Stomach (tissue), 9 donors: ENCODE data around the gene TTR. TPM values are rescaled to one million over a fixed set of nuclear protein-coding genes. Genes with fewer than 3 reads are reported as not detected.

ENCODE experiments used
- DNase-seq, 2 donors: peaks; one replicate each; pipeline versions ENCODE4 v3.0.0 to v3.0.0-alpha.2; 2013 to 2019
- H3K27ac ChIP-seq, 5 donors: fragments of 200-600 bp in 4 of 5; sonication (generic) in 4 of 5; one replicate each; pipeline ENCODE4 v1.5.1; 2013 to 2019; ENCODE audit warnings: mild to moderate bottlenecking in 1 of 5, moderate library complexity in 1 of 5
- H3K27me3 ChIP-seq, 3 donors: fragments of 200-600 bp; sonication (generic); one replicate each; pipeline ENCODE4 v1.5.1; 2017 to 2019; ENCODE audit warnings: mixed run types in 1 of 3
- H3K36me3 ChIP-seq, 4 donors: fragments of 200-600 bp; sonication (generic); 1 replicate in 3 of 4; 2 replicates in 1 of 4; pipeline ENCODE4 v1.5.1; 2016 to 2019
- H3K4me1 ChIP-seq, 4 donors: fragments of 200-600 bp; sonication (generic); one replicate each; pipeline ENCODE4 v1.5.1; 2016 to 2019
- H3K4me3 ChIP-seq, 4 donors: fragments of 200-600 bp; sonication (generic) in 3 of 4; one replicate each; pipeline ENCODE4 v1.5.1; 2016 to 2019; ENCODE audit warnings: mild to moderate bottlenecking in 1 of 4
- H3K9me3 ChIP-seq, 4 donors: fragments of 200-600 bp; sonication (generic); one replicate each; pipeline ENCODE4 v1.5.1; 2016 to 2019
- CTCF ChIP-seq, 7 experiments: fragments of 450-650 bp in 4 of 7; fragments of 200-600 bp in 3 of 7; sonication (generic) in 3 of 7; IDR thresholded peaks; one replicate each; pipeline ENCODE4 v1.5.1; 2016 to 2019; ENCODE audit warnings: antibody characterized with exemption in 7 of 7, control low read depth in 2 of 7, mild to moderate bottlenecking in 1 of 7
- EP300 ChIP-seq: sonication (generic); formaldehyde crosslinking; IDR thresholded peaks from one replicate; pipeline ENCODE4 v1.6.1; 2017; ENCODE audit warnings: antibody characterized with exemption
- POLR2A ChIP-seq, 4 donors: fragments of 450-650 bp; IDR thresholded peaks; one replicate each; pipeline ENCODE4 v1.6.1; 2016; ENCODE audit warnings: antibody characterized with exemption in 4 of 4, control low read depth in 2 of 4, mild to moderate bottlenecking in 1 of 4, moderate library complexity in 1 of 4
- POLR2AphosphoS5 ChIP-seq, 3 donors: sonication (generic); formaldehyde crosslinking; IDR thresholded peaks; one replicate each; pipeline ENCODE4 v1.6.1; 2016; ENCODE audit warnings: antibody characterized with exemption in 3 of 3
- WGBS, 5 donors: extraction: QIAGEN DNeasy Blood & Tissue Kit in 3 of 5; methylation state at CpG; one replicate each; pipeline versions ENCODE4 v1.1.5 to v1.1.7; 2013 to 2018; 5-methylcytosine and 5-hydroxymethylcytosine counted together
- intact Hi-C: fragments of 100-400 bp; cut with DNase I; formaldehyde crosslinking; loops from one replicate; pipeline ENCODE4 v1.15.1; 2023; ENCODE audit warnings: low total_unique reads
- polyA plus RNA-seq, 3 donors: library from polyadenylated mRNA; stranded (reverse); fragments of 200-250 nt; gene quantifications; one replicate each; pipeline ENCODE4 v1.2.3, GENCODE V29; 2013
- total RNA-seq, 5 donors: library from RNA; depleted of rRNA; stranded (reverse); fragments of >200 nt; gene quantifications; one replicate each; pipeline versions ENCODE4 v1.1.0 to v1.2.3, GENCODE V29; 2014 to 2016
- donor health status: healthy with polysubstance abuse.
- donor health status: Bipolar disorder and iron deficiency.
- donor health status: healthy.

TTR gene
- total and polyA plus RNA-seq, 8 donors = 2.5 to 24.8 (median 8.0) TPM; not detected in 3

- TF ChIP-seq CTCF (IDR thresholded peaks at IDR 0.05) (no peak), POLR2AphosphoS5 (IDR thresholded peaks at IDR 0.05) (no peak), POLR2A (IDR thresholded peaks at IDR 0.05) (no peak), EP300 (no peak)
- Histone ChIP-seq H3K9me3 (no peaks in the 10 kb centered on the region), H3K36me3 (peaks cover 0 to 5% (median 0%) of the 10 kb centered on the region in 4 donors), H3K4me1 (no peaks in the 10 kb centered on the region), H3K27ac (no peak overlapping the region), H3K27me3 (no peaks in the 10 kb centered on the region), H3K4me3 (no peak overlapping the region)
- intact Hi-C loops = no loop called here
- no peak for DNase-seq
These were observed 44.7 kb downstream of the TTR start for GRCh38 chr18:31636387-31636786.

- intact Hi-C loops = no loop called here
- TF ChIP-seq CTCF (IDR thresholded peaks at IDR 0.05) (no peak), POLR2A (IDR thresholded peaks at IDR 0.05) (no peak), EP300 (no peak), POLR2AphosphoS5 (IDR thresholded peaks at IDR 0.05) (no peak)
- Histone ChIP-seq H3K4me3 (no peak overlapping the region), H3K27ac (no peak overlapping the region), H3K4me1 (no peaks in the 10 kb centered on the region), H3K27me3 (no peaks in the 10 kb centered on the region), H3K36me3 (peaks cover 0 to 5% (median 0%) of the 10 kb centered on the region in 4 donors), H3K9me3 (no peaks in the 10 kb centered on the region)
- DNase-seq = no peak
- WGBS, 5 donors = 61 to 85% (median 79%) methylated on average over 3 of the region's 3 CpGs
These were observed 45.8 kb downstream of the TTR start for GRCh38 chr18:31637445-31637844.

- no peak overlapping the region for H3K4me3 ChIP-seq
- DNase-seq = no peak
- H3K27ac ChIP-seq = no peak overlapping the region
- no peaks in the 10 kb centered on the region for H3K27me3 ChIP-seq
- TF ChIP-seq EP300 (no peak), POLR2A (IDR thresholded peaks at IDR 0.05) (no peak), POLR2AphosphoS5 (IDR thresholded peaks at IDR 0.05) (no peak), CTCF (IDR thresholded peaks at IDR 0.05) (no peak)
- H3K9me3 ChIP-seq = no peaks in the 10 kb centered on the region
- WGBS, 5 donors = 90 to 92% (median 92%) methylated on average over 4 of the region's 4 CpGs
- no peaks in the 10 kb centered on the region for H3K4me1 ChIP-seq
- intact Hi-C loops = no loop called here
- H3K36me3 ChIP-seq = no peaks in the 10 kb centered on the region
These were observed 51.3 kb downstream of the TTR start for GRCh38 chr18:31643003-31643402.

- Histone ChIP-seq H3K4me3 (no peak overlapping the region), H3K27me3 (no peaks in the 10 kb centered on the region), H3K27ac (no peak overlapping the region), H3K4me1 (peaks cover 0 to 7% (median 0%) of the 10 kb centered on the region in 4 donors), H3K9me3 (no peaks in the 10 kb centered on the region), H3K36me3 (no peaks in the 10 kb centered on the region)
- intact Hi-C loops = no loop called here
- TF ChIP-seq EP300 (no peak), CTCF (IDR thresholded peaks at IDR 0.05) (no peak), POLR2AphosphoS5 (IDR thresholded peaks at IDR 0.05) (no peak), POLR2A (IDR thresholded peaks at IDR 0.05) (no peak)
- DNase-seq = no peak
- WGBS, 5 donors = 92 to 96% (median 94%) methylated on average over 4 of the region's 4 CpGs
These were observed 53.7 kb downstream of the TTR start for GRCh38 chr18:31645411-31645810.
